Activated CD4-positive, alpha-beta T cell treated with anti-CD3 and anti-CD28 coated beads for 36 hours (primary cell): ENCODE measurements around the gene SRP54. TPM values are rescaled to one million over a fixed set of nuclear protein-coding genes. Genes with fewer than 3 reads are reported as not detected.
A peak's percentile ranks its signal among the peaks of the same experiment; 100 is the strongest.
"Not testable (repeated sequence)": the region's sequence is repeated elsewhere in the genome, so short reads cannot be mapped to it uniquely, and the experiment has no call there.

Source experiments
- ATAC-seq: fragments of 200-7000 bp; cut with Tn5 transposase; one replicate; pipeline ENCODE4 v1.10.0; 2021; ENCODE audit warnings: mild to moderate bottlenecking, moderate library complexity
- CTCF ChIA-PET: fragments of 350-600 bp; sonication (Branson Sonifier 250); formaldehyde crosslinking; loops from one replicate; lab custom pipeline; 2021; ENCODE audit warnings: antibody characterized with exemption; lab: Charles Lee
- POLR2A ChIA-PET: fragments of 350-600 bp; sonication (Branson Sonifier 250); formaldehyde crosslinking; loops from one replicate; lab custom pipeline; 2021; ENCODE audit warnings: antibody characterized with exemption, inconsistent platforms; lab: Charles Lee
- DNase-seq: peaks from one replicate; pipeline ENCODE4 v3.0.0-alpha.2; 2020
- H3K27ac Mint-ChIP-seq: one replicate; pipeline ENCODE4 v1.8.0; 2021; ENCODE audit warnings: mixed read lengths
- H3K27me3 Mint-ChIP-seq: one replicate; pipeline ENCODE4 v1.8.0; 2021; ENCODE audit warnings: mixed read lengths
- H3K36me3 Mint-ChIP-seq: one replicate; pipeline ENCODE4 v1.8.0; 2021; ENCODE audit warnings: low read depth, mixed read lengths
- H3K4me1 Mint-ChIP-seq: one replicate; pipeline ENCODE4 v1.8.0; 2021; ENCODE audit warnings: mixed read lengths
- H3K4me3 Mint-ChIP-seq: one replicate; pipeline ENCODE4 v1.8.0; 2021; ENCODE audit warnings: mild to moderate bottlenecking, moderate library complexity, mixed read lengths
- H3K9me3 Mint-ChIP-seq: one replicate; pipeline ENCODE4 v1.8.0; 2021; ENCODE audit warnings: low read depth, mixed read lengths
- intact Hi-C, 2 experiments: fragments of 100-400 bp; cut with DNase I in 1 of 2; cut with micrococcal nuclease in 1 of 2; formaldehyde crosslinking; loops; one replicate each; pipeline versions ENCODE4 v1.14.2 to v1.15.1; 2022 to 2024; cut with DNase I, micrococcal nuclease
- total RNA-seq, 2 experiments: library from RNA; stranded (reverse); gene quantifications; one replicate each; pipeline ENCODE4 v1.2.3, GENCODE V29; 2021

SRP54 gene
- total RNA-seq, 2 experiments from 2014 or later = 81.1 to 88.4 TPM

DNA sequence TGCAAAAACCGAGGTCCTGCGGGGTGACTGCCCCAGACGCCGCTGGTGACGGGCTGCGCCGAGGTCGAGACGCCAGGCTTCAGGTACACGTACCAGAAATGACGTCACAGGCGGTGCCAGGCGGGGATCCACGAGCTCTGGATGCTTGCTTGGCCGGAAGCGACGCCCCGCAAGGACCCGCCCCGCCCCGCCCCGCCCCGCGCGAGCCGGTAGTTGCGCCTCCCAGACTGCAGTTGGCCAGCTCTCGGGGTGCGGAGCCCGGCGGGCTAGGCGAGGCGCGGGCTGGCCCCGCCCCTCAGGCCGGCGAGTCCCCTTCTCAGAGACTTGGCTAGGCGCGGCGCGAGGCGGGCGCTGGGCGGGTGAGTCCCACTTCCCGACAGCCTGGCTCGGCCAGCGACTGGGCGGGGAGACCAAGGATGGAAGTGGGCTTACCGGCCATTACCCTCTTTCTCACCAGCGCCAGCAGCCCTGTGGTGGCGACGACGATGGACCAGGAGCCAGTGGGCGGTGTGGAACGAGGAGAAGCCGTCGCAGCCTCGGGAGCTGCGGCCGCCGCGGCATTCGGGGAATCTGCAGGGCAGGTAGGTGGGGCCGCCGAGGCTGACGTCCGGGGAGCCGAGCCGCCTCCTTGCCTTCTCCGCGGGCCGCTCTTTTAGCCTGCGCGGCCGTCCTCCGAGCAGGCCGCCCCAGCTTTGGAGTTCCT lies 63.4 kb downstream of the SRP54 start, which contains the start of gene FAM177A1:
TSS of gene FAM177A1 (plus strand) at position 225 of the 703 bp plus-strand sequence. CDS start at position 417, 192 bp downstream.
- Mint-ChIP-seq H3K4me3 (peak within 1 kb of the TSS; percentile 95), H3K36me3 (peaks cover 20% of the 10 kb centered on the region), H3K9me3 (no peaks in the 10 kb centered on the region), H3K27me3 (no peaks in the 10 kb centered on the region), H3K4me1 (peaks cover 23% of the 10 kb centered on the region), H3K27ac (peak within 1 kb of the TSS; percentile 99)
- CTCF ChIA-PET = interaction anchor here (0.6 to 2.2 kb wide), 7 partner anchors 10 to 323 kb away, joined by 3 to 6 read pairs (median 4); partner anchors contain the start of gene BAZ1A
- intact Hi-C loops = loop anchor here (1.0 to 10.0 kb wide), 15 partner anchors 64 to 1269 kb away; partner anchors contain the start of genes PRORP (in 2 of the 2), PSMA6 (in 2 of the 2), RALGAPA1 (in 2 of the 2) and SRP54 (in 2 of the 2)
- POLR2A ChIA-PET = interaction anchor here (0.5 to 2.3 kb wide), 13 partner anchors 15 to 370 kb away, joined by 3 to 21 read pairs (median 5); partner anchors contain the start of genes BAZ1A, NFKBIA, PPP2R3C and PRORP
- ATAC-seq (peak; percentile 94), DNase-seq (peak; percentile 100)

GRCh38 chr14:35046751-35047536 lies 64.2 kb downstream of the SRP54 start:
- Mint-ChIP-seq H3K4me1 (peaks cover 23% of the 10 kb centered on the region), H3K27me3 (no peaks in the 10 kb centered on the region), H3K9me3 (no peaks in the 10 kb centered on the region), H3K36me3 (peaks cover 20% of the 10 kb centered on the region), H3K27ac (peak overlapping the region; percentile 95), H3K4me3 (peak overlapping the region; percentile 95)
- ChIA-PET POLR2A (interaction anchor here (0.6 to 2.3 kb wide), 5 partner anchors 48 to 370 kb away, joined by 3 to 21 read pairs (median 17); partner anchors contain the start of genes PPP2R3C, PRORP and SRP54), CTCF (interaction anchor here (0.6 to 2.2 kb wide), 8 partner anchors 10 to 324 kb away, joined by 3 to 6 read pairs (median 4); partner anchors contain the start of gene BAZ1A)
- intact Hi-C loops = loop anchor here (1.0 to 10.0 kb wide), 15 partner anchors 65 to 1268 kb away; partner anchors contain the start of genes PRORP (in 2 of the 2), PSMA6 (in 2 of the 2), RALGAPA1 (in 2 of the 2) and SRP54 (in 2 of the 2)
- DNase-seq (no peak), ATAC-seq (peak; percentile 23)

DNA sequence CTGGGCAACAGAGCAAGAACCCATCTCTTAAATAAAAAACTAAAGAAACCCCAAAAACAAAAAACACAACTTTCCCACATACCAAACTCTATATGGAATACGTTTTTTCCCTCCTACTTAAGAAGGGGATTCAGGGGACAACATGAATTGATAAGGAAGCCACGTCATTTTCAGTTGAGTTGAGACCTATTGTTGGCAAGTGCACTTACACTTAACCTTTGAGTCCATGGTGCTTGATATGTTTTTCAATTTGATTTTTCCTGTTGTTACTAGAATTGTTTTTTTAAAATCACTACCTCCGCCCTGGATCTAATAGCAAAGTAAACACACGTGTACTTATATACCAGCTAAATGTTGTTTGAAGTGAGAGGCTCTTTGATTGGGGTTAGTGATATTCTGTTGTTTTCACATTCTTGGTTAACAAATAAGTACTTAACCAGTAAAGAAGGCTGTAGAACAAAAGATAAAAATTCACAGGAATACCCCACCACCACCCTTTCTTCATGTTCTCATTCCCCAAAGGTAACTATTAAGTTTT lies 65.3 kb downstream of the SRP54 start:
- peak overlapping the region; percentile 53 for H3K27ac Mint-ChIP-seq

GRCh38 chr14:35050652-35051051 lies 67.9 kb downstream of the SRP54 start:
- Mint-ChIP-seq H3K4me1 (peaks cover 14% of the 10 kb centered on the region), H3K27me3 (no peaks in the 10 kb centered on the region), H3K36me3 (peaks cover 25% of the 10 kb centered on the region), H3K27ac (no peak overlapping the region), H3K4me3 (no peak overlapping the region), H3K9me3 (no peaks in the 10 kb centered on the region)
- POLR2A ChIA-PET = no interaction called here
- intact Hi-C loops = no loop called here
- ATAC-seq = no peak
- DNase-seq = no peak
- CTCF ChIA-PET = interaction anchor here (0.6 to 1.1 kb wide), 3 partner anchors 14 to 177 kb away, joined by 3 to 4 read pairs (median 3); no protein-coding TSS in a partner anchor

More for the DNA sequence above, 65.3 kb downstream of the SRP54 start:
- ChIA-PET POLR2A (interaction anchor here (0.6 kb wide), 1 partner anchor 355 kb away, joined by 3 read pairs; no protein-coding TSS in a partner anchor), CTCF (no interaction called here)
- Mint-ChIP-seq H3K4me3 (peak overlapping the region; percentile 95), H3K36me3 (peaks cover 21% of the 10 kb centered on the region), H3K4me1 (peaks cover 23% of the 10 kb centered on the region), H3K27me3 (no peaks in the 10 kb centered on the region), H3K9me3 (no peaks in the 10 kb centered on the region)
- no peak for ATAC-seq
- DNase-seq = no peak
- intact Hi-C loops = loop anchor here (2.0 to 10.0 kb wide), 7 partner anchors 75 to 1267 kb away; partner anchors contain the start of genes PSMA6 (in 2 of the 2), PRORP (in 1 of the 2) and RALGAPA1 (in 1 of the 2)

DNA sequence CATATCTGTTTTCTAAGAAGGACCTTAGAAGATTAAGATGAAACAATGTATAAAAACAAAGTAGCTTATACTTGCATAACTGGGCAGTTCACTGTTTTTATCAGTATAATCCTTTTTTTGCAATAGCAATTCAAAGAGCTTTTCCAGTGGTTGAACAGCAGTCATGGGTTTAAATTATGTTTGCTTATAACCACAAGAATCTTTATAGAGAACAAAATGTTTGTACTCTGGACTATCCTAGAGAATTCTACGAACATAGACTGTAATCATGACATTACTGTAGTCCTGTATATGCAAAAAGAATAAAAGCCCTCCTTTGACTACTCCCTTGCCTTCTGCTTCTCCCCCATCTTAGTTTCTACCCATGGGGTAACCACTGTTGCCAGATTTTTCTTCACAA lies 69.0 kb downstream of the SRP54 start:
- Mint-ChIP-seq H3K4me1 (peaks cover 12% of the 10 kb centered on the region), H3K9me3 (no peaks in the 10 kb centered on the region), H3K27me3 (no peaks in the 10 kb centered on the region), H3K27ac (no peak overlapping the region), H3K4me3 (no peak overlapping the region), H3K36me3 (peaks cover 27% of the 10 kb centered on the region)
- ATAC-seq (no peak), DNase-seq (no peak)
- intact Hi-C loops = no loop called here
- ChIA-PET POLR2A (no interaction called here), CTCF (no interaction called here)

DNA sequence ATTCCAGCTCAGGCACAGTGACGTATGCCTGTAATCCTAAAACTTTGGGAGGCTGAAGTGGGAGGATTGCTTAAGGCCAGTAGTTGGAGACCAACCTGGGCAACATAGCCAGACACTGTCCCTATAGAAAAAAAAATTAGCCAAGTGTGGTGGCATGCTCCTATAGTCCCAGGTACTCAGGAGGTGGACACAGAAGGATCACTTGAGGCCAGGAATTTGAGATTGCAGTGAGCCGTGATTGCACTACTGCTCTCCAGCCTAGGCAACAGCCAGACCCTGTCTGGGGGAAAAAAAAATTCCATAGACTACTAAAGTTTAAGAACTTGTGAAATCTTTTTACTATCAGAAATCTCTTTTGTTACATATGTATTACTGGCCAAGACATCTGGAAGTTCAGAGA lies 69.8 kb downstream of the SRP54 start:
- Mint-ChIP-seq H3K4me1 (peaks cover 9% of the 10 kb centered on the region), H3K9me3 (no peaks in the 10 kb centered on the region), H3K27me3 (no peaks in the 10 kb centered on the region), H3K36me3 (peaks cover 30% of the 10 kb centered on the region), H3K4me3 (no peak overlapping the region), H3K27ac (no peak overlapping the region)
- intact Hi-C loops = no loop called here
- CTCF ChIA-PET = no interaction called here
- DNase-seq = no peak
- POLR2A ChIA-PET = no interaction called here
- ATAC-seq = no peak

GRCh38 chr14:35061113-35061791 lies 78.5 kb downstream of the SRP54 start:
- H3K27me3 Mint-ChIP-seq, ATAC-seq, H3K9me3 Mint-ChIP-seq, DNase-seq, H3K4me3 Mint-ChIP-seq, H3K27ac Mint-ChIP-seq, intact Hi-C loops, H3K4me1 Mint-ChIP-seq, POLR2A ChIA-PET: not testable (repeated sequence)
- peaks cover 18% of the 10 kb centered on the region for H3K36me3 Mint-ChIP-seq
- CTCF ChIA-PET = interaction anchor here (0.6 kb wide), 3 partner anchors 138 to 468 kb away, joined by 3 to 4 read pairs (median 3); no protein-coding TSS in a partner anchor

- H3K9me3 Mint-ChIP-seq, H3K27me3 Mint-ChIP-seq, DNase-seq, CTCF ChIA-PET, ATAC-seq, H3K4me3 Mint-ChIP-seq, intact Hi-C loops, H3K27ac Mint-ChIP-seq, H3K4me1 Mint-ChIP-seq: not testable (repeated sequence)
- POLR2A ChIA-PET = interaction anchor here (0.6 kb wide), 1 partner anchor 82 kb away, joined by 5 read pairs; no protein-coding TSS in a partner anchor
- H3K36me3 Mint-ChIP-seq = peaks cover 16% of the 10 kb centered on the region
These were observed 82.9 kb downstream of the SRP54 start for GRCh38 chr14:35065731-35066130.

DNA sequence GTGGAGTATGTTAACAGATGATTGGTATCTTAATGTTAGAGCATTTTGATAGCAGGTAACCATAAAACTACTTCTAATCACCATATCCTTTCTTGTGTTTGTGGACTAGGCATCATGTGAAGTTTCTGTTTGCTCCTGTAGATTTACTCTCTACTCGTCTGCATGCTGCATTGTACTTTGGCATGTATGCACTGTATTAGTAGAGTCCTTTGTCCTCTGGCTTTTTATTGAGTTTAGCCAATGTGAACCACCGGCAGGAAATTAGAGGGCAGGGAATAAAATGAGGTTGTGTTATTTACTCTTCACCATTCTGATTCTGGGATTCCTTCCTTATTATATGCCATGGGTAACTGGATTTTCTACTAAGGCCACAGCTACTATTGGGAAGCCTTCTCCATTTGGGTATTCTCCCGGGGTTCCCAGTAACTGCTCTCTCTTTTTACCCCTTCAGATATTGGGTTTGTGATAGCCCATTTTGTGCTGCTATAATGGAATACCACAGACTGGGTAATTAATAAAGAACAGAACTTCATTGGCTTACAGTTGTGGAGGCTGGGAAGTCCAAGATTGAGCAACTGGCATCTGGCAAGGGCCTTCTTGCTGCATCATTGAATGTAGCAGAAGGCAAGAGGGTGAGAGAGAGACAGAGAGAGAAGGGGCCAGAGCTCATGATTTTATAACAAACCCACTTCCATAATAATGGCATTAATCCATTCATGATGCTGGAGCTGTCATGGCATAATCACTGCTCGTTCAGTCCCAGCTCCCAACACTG lies 85.6 kb downstream of the SRP54 start:
- no peak for ATAC-seq
- Mint-ChIP-seq H3K4me3 (no peak overlapping the region), H3K4me1 (no peaks in the 10 kb centered on the region), H3K9me3 (no peaks in the 10 kb centered on the region), H3K36me3 (peaks cover 27% of the 10 kb centered on the region), H3K27ac (no peak overlapping the region), H3K27me3 (no peaks in the 10 kb centered on the region)
- intact Hi-C loops = no loop called here
- CTCF ChIA-PET = no interaction called here
- no peak for DNase-seq
- POLR2A ChIA-PET = interaction anchor here (0.6 kb wide), 3 partner anchors 8 to 247 kb away, joined by 3 read pairs; no protein-coding TSS in a partner anchor

DNA sequence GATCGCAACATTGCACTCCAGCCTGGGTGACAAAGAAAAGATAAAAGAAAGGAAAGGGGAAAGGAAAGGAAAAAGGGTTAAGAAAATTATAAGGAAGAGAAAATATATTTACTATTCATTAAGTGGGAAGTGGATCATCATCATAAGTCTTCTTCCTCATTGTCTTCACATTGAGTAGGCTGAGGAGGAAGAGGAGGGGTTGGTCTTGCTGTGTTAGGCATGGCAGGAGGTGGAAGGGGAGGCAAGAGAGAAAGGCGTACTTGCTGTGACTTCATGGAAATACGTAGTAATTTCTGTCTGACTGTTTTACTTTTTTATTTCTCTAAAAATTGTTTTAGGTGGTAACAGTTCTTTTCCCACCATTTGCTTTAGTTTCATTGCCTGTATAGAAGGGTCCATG lies 89.4 kb downstream of the SRP54 start:
- H3K27ac Mint-ChIP-seq = no peak overlapping the region
- CTCF ChIA-PET = no interaction called here
- no peaks in the 10 kb centered on the region for H3K27me3 Mint-ChIP-seq

More for the DNA sequence above, 89.4 kb downstream of the SRP54 start:
- H3K4me1 Mint-ChIP-seq = no peaks in the 10 kb centered on the region
- peaks cover 29% of the 10 kb centered on the region for H3K36me3 Mint-ChIP-seq
- H3K4me3 Mint-ChIP-seq = no peak overlapping the region
- intact Hi-C loops = no loop called here
- ATAC-seq = no peak
- no peaks in the 10 kb centered on the region for H3K9me3 Mint-ChIP-seq
- DNase-seq = no peak
- POLR2A ChIA-PET = no interaction called here
